C4-2B (cell line): Measurements from ENCODE around the gene NOTCH4.

Experiments
- H3K27ac ChIP-seq: fragments of 450-650 bp; 2 replicates; pipeline ENCODE4 v1.5.1; 2017
- CTCF ChIP-seq: fragments of 450-650 bp; conservative IDR thresholded peaks from 2 replicates; pipeline ENCODE4 v1.5.1; 2017; ENCODE audit warnings: mild to moderate bottlenecking
- ZFX ChIP-seq: fragments of 450-650 bp; IDR thresholded peaks from 2 replicates; pipeline ENCODE4 v1.6.1; 2017

NOTCH4 gene

GRCh38 chr6:32226434-32226833, 2.6 kb upstream of the NOTCH4 start:
- H3K27ac ChIP-seq = no peak overlapping the region
- TF ChIP-seq CTCF (no peak), ZFX (no peak)

GRCh38 chr6:32224696-32225095, 829 bp upstream of the NOTCH4 start:
- no peak for TF ChIP-seq CTCF
- TF ChIP-seq ZFX = no peak
- no peak overlapping the region for H3K27ac ChIP-seq

- TF ChIP-seq CTCF (no peak), ZFX (no peak)
- no peak overlapping the region for H3K27ac ChIP-seq
Measured at GRCh38 chr6:32222333-32223230, 1.3 kb downstream of the NOTCH4 start.

GRCh38 chr6:32220021-32220420, 3.8 kb downstream of the NOTCH4 start:
- no peak for TF ChIP-seq ZFX
- TF ChIP-seq CTCF = no peak
- no peak overlapping the region for H3K27ac ChIP-seq

- TF ChIP-seq CTCF = no peak
- no peak for TF ChIP-seq ZFX
- no peak overlapping the region for H3K27ac ChIP-seq
Measured at GRCh38 chr6:32218167-32218566, 5.7 kb downstream of the NOTCH4 start.

- no peak overlapping the region for H3K27ac ChIP-seq
Measured at GRCh38 chr6:32216998-32217397, 6.9 kb downstream of the NOTCH4 start.

More at GRCh38 chr6:32216998-32217397, 6.9 kb downstream of the NOTCH4 start:
- TF ChIP-seq CTCF = no peak
- TF ChIP-seq ZFX = no peak
